SK-N-SH treated with all-trans-retinoic acid at 6 μM for 48 hours (cell line): ENCODE results near the gene PARP11.

Experiments used
- ATAC-seq: fragments of 200-7000 bp; cut with Tn5 transposase; 3 replicates; pipeline ENCODE4 v1.9.1; 2020; ENCODE audit warnings: mild to moderate bottlenecking, moderate library complexity
- ARNTL ChIP-seq: fragments of 450-650 bp; formaldehyde crosslinking; IDR thresholded peaks from 2 replicates; pipeline ENCODE4 v1.5.0; 2020; ENCODE audit warnings: low read depth, mild to moderate bottlenecking, moderate library complexity, borderline replicate concordance
- BACH2 ChIP-seq: fragments of 250-450 bp; sonication (Bioruptor Pico); IDR thresholded peaks from 2 replicates; pipeline ENCODE4 v1.9.0; 2021; ENCODE audit warnings: mild to moderate bottlenecking, borderline replicate concordance
- CSDC2 ChIP-seq: fragments of 250-450 bp; sonication (Bioruptor Pico); IDR thresholded peaks from 2 replicates; pipeline ENCODE4 v1.5.0; 2020; ENCODE audit warnings: mild to moderate bottlenecking, moderate library complexity
- ESRRG ChIP-seq: fragments of 250-450 bp; sonication (Bioruptor Pico); IDR thresholded peaks from 2 replicates; pipeline ENCODE4 v1.6.1; 2021; ENCODE audit warnings: mild to moderate bottlenecking
- GLIS3 ChIP-seq: fragments of 250-450 bp; sonication (Bioruptor Pico); IDR thresholded peaks from 2 replicates; pipeline ENCODE4 v1.5.0; 2020; ENCODE audit warnings: mild to moderate bottlenecking, moderate library complexity
- ISL1 ChIP-seq: fragments of 250-450 bp; sonication (Bioruptor Pico); IDR thresholded peaks from 2 replicates; pipeline ENCODE4 v2.1.2; 2022; ENCODE audit warnings: mild to moderate bottlenecking, moderate library complexity
- OSR1 ChIP-seq: fragments of 250-450 bp; sonication (Bioruptor Pico); IDR thresholded peaks from 2 replicates; pipeline ENCODE4 v1.8.0; 2022; ENCODE audit warnings: moderate library complexity, mild to moderate bottlenecking, inconsistent platforms
- PPARA ChIP-seq: fragments of 250-450 bp; sonication (Bioruptor Pico); IDR thresholded peaks from 2 replicates; pipeline ENCODE4 v1.5.0; 2020; ENCODE audit warnings: mild to moderate bottlenecking, borderline replicate concordance
- RARB ChIP-seq: fragments of 250-450 bp; sonication (Bioruptor Pico); IDR thresholded peaks from 2 replicates; pipeline ENCODE4 v1.8.0; 2021; ENCODE audit warnings: mild to moderate bottlenecking, moderate library complexity
- SNAI2 ChIP-seq: fragments of 250-450 bp; sonication (Bioruptor Pico); IDR thresholded peaks from 2 replicates; pipeline ENCODE4 v1.5.0; 2020; ENCODE audit warnings: mild to moderate bottlenecking, moderate library complexity
- TCF4 ChIP-seq: fragments of 250-450 bp; sonication (Bioruptor Pico); IDR thresholded peaks from 2 replicates; pipeline ENCODE4 v1.8.0; 2021; ENCODE audit warnings: mild to moderate bottlenecking, moderate library complexity, borderline replicate concordance
- TOX ChIP-seq: fragments of 250-450 bp; sonication (Bioruptor Pico); IDR thresholded peaks from 2 replicates; pipeline ENCODE4 v1.8.0; 2021; ENCODE audit warnings: mild to moderate bottlenecking, moderate library complexity, borderline replicate concordance
- ZC3H10 ChIP-seq: fragments of 250-450 bp; sonication (Bioruptor Pico); IDR thresholded peaks from 2 replicates; pipeline ENCODE4 v1.5.1; 2021; ENCODE audit warnings: mild to moderate bottlenecking, moderate library complexity
- ZFP3 ChIP-seq: fragments of 250-450 bp; sonication (Bioruptor Pico); IDR thresholded peaks from 2 replicates; pipeline ENCODE4 v1.5.0; 2020; ENCODE audit warnings: mild to moderate bottlenecking, moderate library complexity
- ZFP30 ChIP-seq: fragments of 450-650 bp; formaldehyde crosslinking; IDR thresholded peaks from 2 replicates; pipeline ENCODE4 v1.5.0; 2022; ENCODE audit warnings: mild to moderate bottlenecking, moderate library complexity
- ZNF565 ChIP-seq: fragments of 450-650 bp; formaldehyde crosslinking; conservative IDR thresholded peaks from 2 replicates; pipeline ENCODE4 v1.5.0; 2020; ENCODE audit warnings: low read depth, mild to moderate bottlenecking, moderate library complexity
- ZNF70 ChIP-seq: fragments of 450-650 bp; formaldehyde crosslinking; IDR thresholded peaks from 2 replicates; pipeline ENCODE4 v1.5.0; 2020; ENCODE audit warnings: mild to moderate bottlenecking, moderate library complexity
- ZNF8 ChIP-seq: fragments of 450-650 bp; formaldehyde crosslinking; IDR thresholded peaks from 2 replicates; pipeline ENCODE4 v1.5.0; 2020; ENCODE audit warnings: mild to moderate bottlenecking, moderate library complexity
- TF ChIP-seq, protein P1 (sequence below): fragments of 250-450 bp; sonication (Bioruptor Pico); IDR thresholded peaks from 2 replicates; pipeline ENCODE4 v1.8.0; 2021; ENCODE audit warnings: low read depth, mild to moderate bottlenecking, moderate library complexity, borderline replicate concordance
- TF ChIP-seq, protein P2 (sequence below): fragments of 250-450 bp; sonication (Bioruptor Pico); IDR thresholded peaks from 2 replicates; pipeline ENCODE4 v1.5.0; 2020; ENCODE audit warnings: mild to moderate bottlenecking, moderate library complexity
- TF ChIP-seq, protein P3 (sequence below): fragments of 250-450 bp; sonication (Bioruptor Pico); IDR thresholded peaks from 2 replicates; pipeline ENCODE4 v1.5.1; 2020; ENCODE audit warnings: low read depth, mild to moderate bottlenecking, moderate library complexity
- TF ChIP-seq, protein P4 (sequence below): fragments of 250-450 bp; sonication (Bioruptor Pico); IDR thresholded peaks from 2 replicates; pipeline ENCODE4 v1.8.0; 2020; ENCODE audit warnings: mild to moderate bottlenecking, moderate library complexity, borderline replicate concordance

PARP11 gene

DNA sequence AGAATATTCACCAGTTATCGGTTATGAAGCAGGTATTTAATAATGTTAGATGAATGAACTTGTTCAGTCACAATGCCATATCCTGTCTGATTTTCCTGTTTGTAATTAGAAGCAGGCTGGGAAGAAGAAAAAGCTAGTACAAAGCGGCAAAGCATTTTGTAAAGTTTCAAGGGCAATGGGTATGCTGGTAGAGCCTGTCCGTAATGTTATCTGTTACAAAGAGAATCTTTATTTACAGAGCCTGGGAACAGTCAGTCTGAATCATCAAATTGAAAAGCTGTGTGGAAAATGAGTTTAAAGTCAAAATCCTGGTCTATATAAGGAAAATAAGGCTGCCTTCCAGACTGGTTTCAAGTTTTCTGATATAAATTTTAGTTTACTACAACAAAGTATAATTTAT is 40.5 kb downstream of the PARP11 start:
- no peak for TF ChIP-seq ESRRG
- no peak for TF ChIP-seq TCF4 (CRISPR knock-in tag)
- TF ChIP-seq, protein P1, sequence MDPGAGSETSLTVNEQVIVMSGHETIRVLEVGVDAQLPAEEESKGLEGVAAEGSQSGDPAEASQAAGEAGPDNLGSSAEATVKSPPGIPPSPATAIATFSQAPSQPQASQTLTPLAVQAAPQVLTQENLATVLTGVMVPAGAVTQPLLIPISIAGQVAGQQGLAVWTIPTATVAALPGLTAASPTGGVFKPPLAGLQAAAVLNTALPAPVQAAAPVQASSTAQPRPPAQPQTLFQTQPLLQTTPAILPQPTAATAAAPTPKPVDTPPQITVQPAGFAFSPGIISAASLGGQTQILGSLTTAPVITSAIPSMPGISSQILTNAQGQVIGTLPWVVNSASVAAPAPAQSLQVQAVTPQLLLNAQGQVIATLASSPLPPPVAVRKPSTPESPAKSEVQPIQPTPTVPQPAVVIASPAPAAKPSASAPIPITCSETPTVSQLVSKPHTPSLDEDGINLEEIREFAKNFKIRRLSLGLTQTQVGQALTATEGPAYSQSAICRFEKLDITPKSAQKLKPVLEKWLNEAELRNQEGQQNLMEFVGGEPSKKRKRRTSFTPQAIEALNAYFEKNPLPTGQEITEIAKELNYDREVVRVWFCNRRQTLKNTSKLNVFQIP (CRISPR knock-in tag) = no peak
- TF ChIP-seq, protein P2, sequence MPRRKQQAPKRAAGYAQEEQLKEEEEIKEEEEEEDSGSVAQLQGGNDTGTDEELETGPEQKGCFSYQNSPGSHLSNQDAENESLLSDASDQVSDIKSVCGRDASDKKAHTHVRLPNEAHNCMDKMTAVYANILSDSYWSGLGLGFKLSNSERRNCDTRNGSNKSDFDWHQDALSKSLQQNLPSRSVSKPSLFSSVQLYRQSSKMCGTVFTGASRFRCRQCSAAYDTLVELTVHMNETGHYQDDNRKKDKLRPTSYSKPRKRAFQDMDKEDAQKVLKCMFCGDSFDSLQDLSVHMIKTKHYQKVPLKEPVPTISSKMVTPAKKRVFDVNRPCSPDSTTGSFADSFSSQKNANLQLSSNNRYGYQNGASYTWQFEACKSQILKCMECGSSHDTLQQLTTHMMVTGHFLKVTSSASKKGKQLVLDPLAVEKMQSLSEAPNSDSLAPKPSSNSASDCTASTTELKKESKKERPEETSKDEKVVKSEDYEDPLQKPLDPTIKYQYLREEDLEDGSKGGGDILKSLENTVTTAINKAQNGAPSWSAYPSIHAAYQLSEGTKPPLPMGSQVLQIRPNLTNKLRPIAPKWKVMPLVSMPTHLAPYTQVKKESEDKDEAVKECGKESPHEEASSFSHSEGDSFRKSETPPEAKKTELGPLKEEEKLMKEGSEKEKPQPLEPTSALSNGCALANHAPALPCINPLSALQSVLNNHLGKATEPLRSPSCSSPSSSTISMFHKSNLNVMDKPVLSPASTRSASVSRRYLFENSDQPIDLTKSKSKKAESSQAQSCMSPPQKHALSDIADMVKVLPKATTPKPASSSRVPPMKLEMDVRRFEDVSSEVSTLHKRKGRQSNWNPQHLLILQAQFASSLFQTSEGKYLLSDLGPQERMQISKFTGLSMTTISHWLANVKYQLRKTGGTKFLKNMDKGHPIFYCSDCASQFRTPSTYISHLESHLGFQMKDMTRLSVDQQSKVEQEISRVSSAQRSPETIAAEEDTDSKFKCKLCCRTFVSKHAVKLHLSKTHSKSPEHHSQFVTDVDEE (CRISPR knock-in tag) = no peak
- no peak for TF ChIP-seq BACH2 (CRISPR knock-in tag)
- TF ChIP-seq, protein P3, sequence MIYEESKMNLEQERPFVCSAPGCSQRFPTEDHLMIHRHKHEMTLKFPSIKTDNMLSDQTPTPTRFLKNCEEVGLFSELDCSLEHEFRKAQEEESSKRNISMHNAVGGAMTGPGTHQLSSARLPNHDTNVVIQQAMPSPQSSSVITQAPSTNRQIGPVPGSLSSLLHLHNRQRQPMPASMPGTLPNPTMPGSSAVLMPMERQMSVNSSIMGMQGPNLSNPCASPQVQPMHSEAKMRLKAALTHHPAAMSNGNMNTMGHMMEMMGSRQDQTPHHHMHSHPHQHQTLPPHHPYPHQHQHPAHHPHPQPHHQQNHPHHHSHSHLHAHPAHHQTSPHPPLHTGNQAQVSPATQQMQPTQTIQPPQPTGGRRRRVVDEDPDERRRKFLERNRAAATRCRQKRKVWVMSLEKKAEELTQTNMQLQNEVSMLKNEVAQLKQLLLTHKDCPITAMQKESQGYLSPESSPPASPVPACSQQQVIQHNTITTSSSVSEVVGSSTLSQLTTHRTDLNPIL (CRISPR knock-in tag) = no peak
- TF ChIP-seq ARNTL (CRISPR knock-in tag) = no peak
- no peak for TF ChIP-seq ZC3H10 (CRISPR knock-in tag)
- TF ChIP-seq ZNF565 (CRISPR knock-in tag) = no peak
- no peak for TF ChIP-seq PPARA (CRISPR knock-in tag)
- no peak for TF ChIP-seq RARB (CRISPR knock-in tag)
- TF ChIP-seq TOX (CRISPR knock-in tag) = no peak
- TF ChIP-seq GLIS3 (CRISPR knock-in tag) = no peak
- TF ChIP-seq ZNF8 (CRISPR knock-in tag) = no peak
- no peak for TF ChIP-seq ISL1 (CRISPR knock-in tag)
- no peak for ATAC-seq

DNA sequence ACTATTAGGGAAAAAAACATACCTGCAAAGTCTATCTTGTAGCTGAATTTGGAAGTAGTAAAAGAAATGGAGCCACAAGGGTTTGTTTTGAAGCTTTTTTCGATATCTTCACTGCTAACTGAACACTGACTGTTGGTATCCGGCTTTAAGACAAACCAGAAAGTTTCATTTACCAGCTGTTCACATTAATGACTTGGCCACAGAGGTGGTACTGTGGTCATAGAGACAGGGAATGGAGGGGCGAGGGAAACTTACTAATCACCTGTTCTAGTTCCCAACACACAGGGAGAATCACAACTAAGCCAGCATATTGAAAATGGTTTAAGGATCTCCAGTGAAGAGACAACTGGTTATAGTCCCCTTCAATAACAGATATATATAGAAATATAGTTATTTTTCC is 44.3 kb downstream of the PARP11 start:
- no peak for TF ChIP-seq BACH2 (CRISPR knock-in tag)
- no peak for TF ChIP-seq GLIS3 (CRISPR knock-in tag)
- no peak for TF ChIP-seq ZC3H10 (CRISPR knock-in tag)
- TF ChIP-seq, protein P1 (CRISPR knock-in tag) = no peak
- TF ChIP-seq ZNF8 (CRISPR knock-in tag) = no peak
- TF ChIP-seq ZFP30 = no peak
- TF ChIP-seq ESRRG = no peak
- no peak for TF ChIP-seq PPARA (CRISPR knock-in tag)
- TF ChIP-seq ZNF70 (CRISPR knock-in tag) = no peak
- ATAC-seq = no peak

DNA sequence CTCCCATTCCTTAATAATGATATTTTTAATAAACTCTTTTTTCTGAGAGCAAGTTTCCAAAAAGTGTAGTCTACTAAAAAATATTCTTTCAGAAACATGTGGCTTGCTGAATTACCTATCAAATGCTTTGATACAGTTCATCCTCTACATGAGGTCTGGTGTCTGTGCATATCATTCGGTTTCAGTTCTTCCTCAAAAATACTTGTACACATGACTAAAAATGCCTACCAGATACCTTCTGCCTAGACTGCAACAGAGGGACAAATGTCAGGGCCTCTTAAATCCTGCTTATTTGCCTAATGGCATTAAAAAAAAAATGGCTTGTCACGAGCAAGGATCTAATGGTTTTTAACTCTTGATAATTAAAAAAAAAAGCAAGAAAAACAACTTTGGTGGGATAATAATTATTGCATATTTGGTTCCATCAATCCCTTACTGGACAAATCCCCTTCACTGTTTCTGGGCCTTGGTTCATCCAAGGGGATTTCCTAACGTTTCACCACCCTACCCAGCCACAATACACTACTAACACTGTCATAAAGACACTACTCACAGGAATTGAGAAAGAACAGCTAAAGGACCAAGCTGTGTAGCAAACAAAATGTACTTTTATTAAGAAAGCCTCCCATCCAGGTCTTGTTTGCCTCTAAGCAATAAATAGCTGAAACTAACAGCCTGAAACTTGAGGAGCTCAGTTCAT is 45.7 kb downstream of the PARP11 start:
- TF ChIP-seq TCF4 (CRISPR knock-in tag) (no peak), ZFP3 (CRISPR knock-in tag) (no peak), ZFP30 (no peak), ZNF565 (CRISPR knock-in tag) (no peak), ZNF8 (CRISPR knock-in tag) (no peak), RARB (CRISPR knock-in tag) (no peak), OSR1 (no peak), CSDC2 (no peak), SNAI2 (CRISPR knock-in tag) (no peak), ZC3H10 (CRISPR knock-in tag) (no peak), BACH2 (CRISPR knock-in tag) (no peak), GLIS3 (CRISPR knock-in tag) (no peak), ISL1 (CRISPR knock-in tag) (no peak), ARNTL (CRISPR knock-in tag) (no peak), PPARA (CRISPR knock-in tag) (no peak)
- TF ChIP-seq, protein P4, sequence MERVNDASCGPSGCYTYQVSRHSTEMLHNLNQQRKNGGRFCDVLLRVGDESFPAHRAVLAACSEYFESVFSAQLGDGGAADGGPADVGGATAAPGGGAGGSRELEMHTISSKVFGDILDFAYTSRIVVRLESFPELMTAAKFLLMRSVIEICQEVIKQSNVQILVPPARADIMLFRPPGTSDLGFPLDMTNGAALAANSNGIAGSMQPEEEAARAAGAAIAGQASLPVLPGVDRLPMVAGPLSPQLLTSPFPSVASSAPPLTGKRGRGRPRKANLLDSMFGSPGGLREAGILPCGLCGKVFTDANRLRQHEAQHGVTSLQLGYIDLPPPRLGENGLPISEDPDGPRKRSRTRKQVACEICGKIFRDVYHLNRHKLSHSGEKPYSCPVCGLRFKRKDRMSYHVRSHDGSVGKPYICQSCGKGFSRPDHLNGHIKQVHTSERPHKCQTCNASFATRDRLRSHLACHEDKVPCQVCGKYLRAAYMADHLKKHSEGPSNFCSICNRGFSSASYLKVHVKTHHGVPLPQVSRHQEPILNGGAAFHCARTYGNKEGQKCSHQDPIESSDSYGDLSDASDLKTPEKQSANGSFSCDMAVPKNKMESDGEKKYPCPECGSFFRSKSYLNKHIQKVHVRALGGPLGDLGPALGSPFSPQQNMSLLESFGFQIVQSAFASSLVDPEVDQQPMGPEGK (CRISPR knock-in tag) = no peak
- TF ChIP-seq, protein P1 (CRISPR knock-in tag) = no peak
- no peak for ATAC-seq
